ENCODE measurements around the gene RBBP8NL.

RBBP8NL gene

GRCh38 chr20:62427172-62428001 is at the start of gene RBBP8NL:
Gene RBBP8NL, minus strand, starts transcription at chr20:62427539. Its CDS starts 7,892 bp downstream, at chr20:62419647.
- DNase-seq: no peak

DNA sequence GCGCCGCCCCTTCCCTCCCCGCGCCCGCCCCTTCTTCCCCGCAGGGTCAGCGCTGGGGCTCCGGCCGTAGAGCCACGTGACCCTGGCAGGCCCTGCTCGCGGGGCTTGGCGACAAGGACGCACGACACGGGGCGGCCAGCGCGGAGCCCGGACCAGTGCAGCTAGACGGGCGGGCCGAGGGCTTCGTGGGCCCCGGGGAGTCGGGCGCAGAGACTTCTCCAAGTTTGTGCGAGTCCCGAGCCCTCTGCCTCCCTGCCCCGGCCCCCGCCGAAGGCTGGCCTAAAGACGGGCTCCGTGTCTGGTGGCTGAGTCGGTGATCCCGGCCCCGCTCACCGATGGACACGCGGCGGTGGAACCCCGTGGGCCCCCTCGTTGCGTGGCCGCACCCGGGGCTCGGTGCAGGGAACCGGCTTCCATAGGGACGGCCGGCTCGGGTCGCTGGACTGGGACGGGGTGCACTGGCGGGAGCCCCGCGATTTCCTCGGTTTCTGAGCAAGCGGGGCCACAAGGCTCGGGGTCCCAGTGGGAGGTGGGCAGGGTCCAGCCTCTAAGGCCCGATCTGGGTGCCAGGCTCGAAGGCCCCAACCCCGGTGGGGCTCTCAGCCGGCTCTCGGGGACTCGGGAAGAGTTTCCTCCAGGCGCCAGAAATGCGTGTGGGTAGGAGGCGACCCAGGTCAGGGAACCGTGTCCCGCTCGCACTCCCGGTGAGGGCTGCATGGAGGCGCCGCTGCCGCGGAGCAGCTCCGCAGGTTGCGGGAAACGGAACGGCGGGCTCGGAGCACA is 48.9 kb upstream of the RBBP8NL start:
- DNase-seq: no peak

DNA sequence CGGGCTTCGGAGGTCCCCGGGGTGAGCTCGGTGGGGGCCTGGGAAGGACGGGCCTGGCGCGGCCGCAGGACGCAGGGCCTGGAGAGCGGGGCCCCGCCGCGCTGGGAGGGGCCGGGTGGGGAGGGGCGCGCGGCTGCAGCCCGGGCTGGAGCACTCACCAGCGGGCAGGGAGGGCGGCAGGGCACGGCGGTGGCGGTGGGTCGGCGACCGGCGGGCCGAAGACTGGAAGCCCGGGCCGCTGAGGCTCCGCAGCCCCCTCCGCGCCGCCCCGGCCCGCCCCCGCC is 48.4 kb upstream of the RBBP8NL start, which contains the start of gene GATA5:
Gene GATA5, minus strand, starts transcription at position 224 of the 284 bp plus-strand sequence. CDS start 474 bp downstream, outside the sequence.
- no peak for DNase-seq

DNA sequence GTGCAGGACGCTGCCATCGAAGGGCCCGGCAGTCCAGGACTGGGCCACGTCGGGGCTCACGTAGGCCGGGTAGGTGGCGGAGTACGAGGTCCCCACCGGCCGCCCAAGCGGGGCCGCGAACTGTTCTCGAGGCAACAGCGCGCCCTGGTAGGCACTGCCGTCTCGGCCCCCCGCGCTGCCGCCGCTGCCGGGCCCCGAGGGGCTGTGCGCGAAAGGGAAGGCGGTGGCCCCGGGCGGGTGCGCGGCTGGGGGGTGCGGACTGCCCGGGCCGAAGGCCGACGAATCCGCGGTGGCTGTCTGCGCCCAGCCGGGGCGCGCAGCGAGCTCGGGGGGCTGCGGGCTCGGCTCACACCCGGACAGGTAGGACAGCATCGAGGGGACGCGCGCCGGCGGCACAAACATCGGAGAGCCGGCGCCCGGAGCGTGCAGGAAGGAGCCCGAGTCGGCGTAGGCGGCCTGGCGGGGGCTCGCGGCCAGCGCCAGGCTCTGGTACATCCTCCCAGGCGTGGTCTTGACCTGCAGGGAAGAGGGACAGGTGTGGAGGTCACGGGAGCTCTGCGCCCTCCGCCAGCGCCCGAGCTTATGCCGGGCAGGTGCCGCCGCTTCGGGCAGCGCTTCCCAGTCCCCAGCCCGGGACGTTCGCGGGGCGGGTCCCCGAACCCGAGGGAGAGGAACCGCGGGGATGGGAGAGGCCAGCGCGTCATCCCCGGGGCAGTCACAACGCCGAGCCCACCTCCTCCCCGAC is 47.9 kb upstream of the RBBP8NL start:
- no peak for DNase-seq

GRCh38 chr20:62474604-62475026 is 47.3 kb upstream of the RBBP8NL start:
- DNase-seq: no peak

- DNase-seq: no peak
Observed at GRCh38 chr20:62473717-62474603, 46.6 kb upstream of the RBBP8NL start.

- no peak for DNase-seq
Observed at GRCh38 chr20:62472941-62473585, 45.7 kb upstream of the RBBP8NL start.

DNA sequence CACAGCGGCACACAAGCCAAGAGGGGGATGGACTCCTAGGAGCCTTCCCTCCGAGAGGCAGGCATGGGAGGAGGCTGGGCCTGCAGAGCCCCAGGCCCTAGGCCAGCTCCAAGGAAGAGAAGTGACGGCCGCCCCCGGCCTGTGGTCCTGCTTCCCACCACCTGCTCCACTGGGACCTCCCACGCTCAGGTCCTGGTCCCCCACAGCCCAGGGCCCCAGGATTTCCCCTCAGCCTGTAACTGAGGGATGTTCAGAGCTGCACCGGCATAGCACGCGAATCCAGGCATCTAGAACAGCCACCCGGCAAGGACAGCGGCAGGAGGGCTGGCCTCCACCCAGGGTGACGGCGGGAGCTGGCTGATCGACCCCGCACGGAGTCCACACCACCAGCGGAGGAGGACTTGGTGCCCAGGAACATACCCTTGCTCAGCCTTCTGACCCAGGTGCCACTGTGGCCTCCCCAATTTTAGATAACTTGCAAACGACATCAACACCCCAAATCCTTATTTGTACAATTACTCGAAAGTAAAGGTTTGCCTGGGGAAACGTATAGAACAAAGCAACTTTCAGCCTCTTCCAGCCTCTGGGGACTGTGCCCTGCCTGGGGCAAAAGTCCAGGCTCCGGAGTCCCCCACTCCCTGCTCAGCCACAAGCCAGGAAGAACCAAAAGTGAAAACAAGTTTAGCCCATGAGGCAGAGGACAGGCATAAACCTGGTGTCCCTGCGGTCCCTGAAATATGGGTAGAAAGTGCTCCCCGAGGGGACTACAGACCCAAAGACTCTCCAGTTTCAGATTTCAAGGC is 45.0 kb upstream of the RBBP8NL start:
- no peak for DNase-seq

- DNase-seq: no peak
Observed at GRCh38 chr20:62470459-62470858, 43.1 kb upstream of the RBBP8NL start.

GRCh38 chr20:62470001-62470400 is 42.7 kb upstream of the RBBP8NL start:
- DNase-seq: no peak

DNA sequence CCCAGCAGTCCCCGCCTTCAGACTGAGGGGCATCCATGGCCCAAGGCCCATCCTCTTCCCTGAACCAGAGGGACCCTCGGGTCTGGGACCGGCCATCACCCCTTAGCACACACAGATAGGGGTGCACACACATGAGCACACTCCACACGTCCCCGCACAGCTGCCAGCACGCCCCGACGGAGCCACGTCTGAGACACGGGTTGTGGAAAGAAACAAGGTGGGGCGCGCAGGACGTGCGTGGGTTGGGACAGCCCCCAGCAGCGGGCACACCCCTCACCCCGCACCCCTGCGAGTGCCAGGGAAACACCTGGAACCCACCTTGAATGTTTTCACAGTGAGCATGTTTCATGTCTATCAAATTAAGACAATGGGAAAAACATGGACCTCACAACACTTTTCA is 42.0 kb upstream of the RBBP8NL start:
- DNase-seq: no peak

GRCh38 chr20:62466806-62467537 is 39.6 kb upstream of the RBBP8NL start:
- no peak for DNase-seq

DNA sequence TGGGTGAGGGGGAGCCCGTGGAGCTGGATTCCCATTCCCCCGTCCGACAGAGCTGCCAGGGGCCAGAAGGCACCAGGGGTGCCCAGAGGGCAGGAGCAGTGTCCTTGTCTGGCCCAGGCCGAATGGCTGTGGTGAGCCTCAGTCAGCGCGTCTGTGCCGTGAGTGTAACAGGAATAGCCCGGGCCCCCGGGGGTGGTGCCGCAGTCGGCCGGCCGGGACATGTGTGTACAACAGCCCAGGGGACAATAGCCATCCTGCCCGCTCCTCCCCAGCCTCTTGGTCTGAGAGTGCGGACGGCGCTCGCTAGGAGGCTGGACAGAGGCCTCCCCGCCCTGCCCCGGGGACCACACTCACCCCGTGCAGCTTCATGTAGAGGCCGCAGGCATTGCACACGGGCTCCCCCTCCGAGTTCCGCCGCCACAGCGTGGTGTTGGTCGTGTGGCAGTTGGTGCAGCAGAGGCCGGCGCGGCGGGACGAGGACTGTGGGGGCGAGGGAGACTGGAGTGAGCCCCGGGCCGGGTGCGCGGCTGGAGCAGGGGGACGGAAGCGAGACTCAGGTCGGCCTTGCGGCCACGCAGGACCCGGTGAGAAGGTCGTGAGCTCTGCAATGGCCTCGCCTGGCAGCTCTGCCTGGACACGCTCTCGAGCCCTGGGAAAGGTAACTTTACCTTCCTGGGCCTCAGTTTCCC is 38.9 kb upstream of the RBBP8NL start:
- DNase-seq: no peak

GRCh38 chr20:62464990-62465389 is 37.7 kb upstream of the RBBP8NL start:
- DNase-seq: no peak

DNA sequence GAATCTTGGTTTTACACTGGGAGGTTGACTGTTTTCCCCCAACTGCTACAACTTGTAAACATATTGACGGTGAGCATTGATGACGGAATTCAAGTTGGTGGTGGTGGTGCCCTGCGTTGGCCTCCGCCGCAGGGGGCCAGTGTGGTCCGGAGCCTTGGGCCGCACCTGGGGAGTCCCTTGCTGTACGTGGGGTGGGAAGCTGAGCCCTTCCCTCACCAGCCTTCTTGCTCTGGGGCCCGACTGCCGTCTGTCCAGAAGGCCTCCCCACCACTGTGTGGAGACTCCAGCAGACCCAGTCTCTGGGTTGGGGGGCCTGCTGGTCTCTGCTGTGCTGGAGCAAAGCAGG is 37.1 kb upstream of the RBBP8NL start:
- no peak for DNase-seq

- DNase-seq: no peak
Observed at GRCh38 chr20:62463651-62464424, 36.5 kb upstream of the RBBP8NL start.

DNA sequence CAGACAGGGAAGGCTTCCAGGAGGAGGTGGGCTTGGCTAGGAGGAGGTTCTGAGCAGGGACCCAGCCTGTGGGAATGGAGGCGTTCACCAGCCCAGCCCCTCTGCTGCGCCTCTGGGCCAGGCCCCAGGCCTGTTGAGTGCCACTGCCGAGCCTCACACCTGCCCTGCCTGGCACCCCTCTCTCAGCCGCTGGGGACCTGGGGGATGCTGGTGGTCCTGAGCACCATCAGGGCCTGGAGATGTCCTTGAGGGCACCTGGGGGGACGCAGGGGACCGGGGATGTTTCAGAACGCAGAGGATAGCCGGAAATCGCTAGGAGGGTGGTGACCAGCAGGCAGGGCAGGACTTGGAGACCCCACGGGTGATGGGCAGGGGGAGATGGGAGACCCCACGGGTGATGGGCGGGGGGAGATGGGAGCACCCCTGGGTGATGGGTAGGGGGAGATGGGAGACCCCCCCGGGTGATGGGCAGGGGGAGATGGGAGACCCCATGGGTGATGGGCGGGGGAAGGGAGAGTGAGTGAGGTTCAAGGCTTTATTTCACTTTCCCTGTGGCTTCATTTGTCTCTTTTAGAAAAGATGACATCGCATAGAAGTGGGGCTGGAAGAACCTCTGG is 35.7 kb upstream of the RBBP8NL start:
- DNase-seq: no peak

- no peak for DNase-seq
Observed at GRCh38 chr20:62461834-62462233, 34.5 kb upstream of the RBBP8NL start.
